Neural cell (in vitro differentiated cells): ENCODE measurements around the gene KLHL11. TPM values are rescaled to one million over a fixed set of nuclear protein-coding genes. Genes with fewer than 3 reads are reported as not detected.
"Not testable (repeated sequence)": the region's sequence is repeated elsewhere in the genome, so short reads cannot be mapped to it uniquely, and the experiment has no call there.

Source experiments
- H2AFZ ChIP-seq: fragments of 200-600, 300-800 bp; sonication (generic), shearing (Covaris generic); 2 replicates; pipeline ENCODE4 v1.6.0; 2014; ENCODE audit warnings: low read depth, mild to moderate bottlenecking, antibody characterized with exemption, low read length, moderate library complexity
- H3F3A ChIP-seq: fragments of 200-600 bp; shearing (Covaris generic); 2 replicates; pipeline ENCODE4 v1.6.1; 2016; ENCODE audit warnings: mild to moderate bottlenecking, moderate library complexity, mixed read lengths, antibody characterized with exemption, low read length; ENCODE audit not compliant: insufficient read depth, poor library complexity, severe bottlenecking
- H3K27ac ChIP-seq: fragments of 200-600, 300-800 bp; sonication (generic), shearing (Covaris generic); 2 replicates; pipeline ENCODE4 v1.5.1; 2014; ENCODE audit warnings: mild to moderate bottlenecking, low read length, moderate library complexity
- H3K27me3 ChIP-seq: fragments of 300-800, 200-600 bp; sonication (generic), shearing (Covaris generic); 2 replicates; pipeline ENCODE4 v1.6.0; 2014; ENCODE audit warnings: mild to moderate bottlenecking, low read depth, low read length, moderate library complexity; ENCODE audit not compliant: insufficient read depth
- H3K36me3 ChIP-seq: fragments of 300-800, 200-600 bp; sonication (generic), shearing (Covaris generic); 2 replicates; pipeline ENCODE4 v1.5.1; 2014; ENCODE audit warnings: mild to moderate bottlenecking, antibody characterized with exemption, low read length, moderate library complexity; ENCODE audit not compliant: insufficient read depth
- H3K4me2 ChIP-seq: fragments of 300-800, 200-600 bp; sonication (generic), shearing (Covaris generic); 2 replicates; pipeline ENCODE4 v1.6.0; 2014; ENCODE audit warnings: mild to moderate bottlenecking, low read length
- H3K4me3 ChIP-seq: fragments of 300-800, 200-600 bp; sonication (generic), shearing (Covaris generic); 2 replicates; pipeline ENCODE4 v1.5.1; 2014; ENCODE audit warnings: mild to moderate bottlenecking, low read length, moderate library complexity
- H3K79me2 ChIP-seq: fragments of 200-600 bp; shearing (Covaris generic); replicated peaks from 2 replicates; pipeline ENCODE4 v1.6.0; 2014; ENCODE audit warnings: mild to moderate bottlenecking, low read length, moderate library complexity; ENCODE audit not compliant: insufficient read depth
- H3K9ac ChIP-seq: fragments of 300-800, 200-600 bp; sonication (generic), shearing (Covaris generic); 2 replicates; pipeline ENCODE4 v1.6.1; 2016; ENCODE audit warnings: mild to moderate bottlenecking, low read length, mixed read lengths
- H3K9me2 ChIP-seq: fragments of 200-600 bp; shearing (Covaris generic); 2 replicates; pipeline ENCODE4 v1.6.1; 2016; ENCODE audit warnings: mild to moderate bottlenecking, low read length, mixed read lengths; ENCODE audit not compliant: insufficient read depth
- H3K9me3 ChIP-seq: fragments of 200-600, 300-800 bp; sonication (generic), shearing (Covaris generic); 2 replicates; pipeline ENCODE4 v1.6.1; 2016; ENCODE audit warnings: mild to moderate bottlenecking, mixed run types, low read length, moderate library complexity, mixed read lengths
- H4K20me1 ChIP-seq: fragments of 200-600 bp; shearing (Covaris generic); 2 replicates; pipeline ENCODE4 v1.6.1; 2016; ENCODE audit warnings: mild to moderate bottlenecking, mixed run types; ENCODE audit not compliant: insufficient read depth
- CTCF ChIP-seq: fragments of 450-650 bp; IDR thresholded peaks from 2 replicates; pipeline ENCODE4 v1.5.1; 2014; ENCODE audit warnings: antibody characterized with exemption, mild to moderate bottlenecking, moderate library complexity; ENCODE audit not compliant: poor library complexity, severe bottlenecking
- EP300 ChIP-seq: fragments of 450-650 bp; conservative IDR thresholded peaks from 2 replicates; pipeline ENCODE4 v1.6.1; 2014; ENCODE audit warnings: antibody characterized with exemption, mild to moderate bottlenecking, moderate library complexity; ENCODE audit not compliant: poor library complexity, severe bottlenecking
- EZH2 ChIP-seq: fragments of 200-600, 300-800 bp; shearing (Covaris generic), sonication (generic); IDR thresholded peaks from 2 replicates; pipeline ENCODE4 v1.6.1; 2014; ENCODE audit warnings: antibody characterized with exemption, low read length, borderline replicate concordance, mild to moderate bottlenecking; ENCODE audit not compliant: insufficient read depth, poor library complexity, severe bottlenecking
- MXI1 ChIP-seq: fragments of 450-650 bp; conservative IDR thresholded peaks from 2 replicates; pipeline ENCODE4 v1.6.1; 2014; ENCODE audit warnings: antibody characterized with exemption, mild to moderate bottlenecking; ENCODE audit not compliant: poor library complexity, severe bottlenecking
- POLR2AphosphoS5 ChIP-seq: IDR thresholded peaks from 2 replicates; pipeline ENCODE4 v1.6.1; 2012
- RAD21 ChIP-seq: fragments of 450-650 bp; conservative IDR thresholded peaks from 2 replicates; pipeline ENCODE4 v1.6.1; 2014; ENCODE audit warnings: antibody characterized with exemption, mild to moderate bottlenecking, moderate library complexity
- REST ChIP-seq: IDR thresholded peaks from 2 replicates; pipeline ENCODE4 v1.6.1; 2012; ENCODE audit warnings: borderline replicate concordance
- SMC3 ChIP-seq: fragments of 450-650 bp; conservative IDR thresholded peaks from 2 replicates; pipeline ENCODE4 v1.6.1; 2014; ENCODE audit warnings: antibody characterized with exemption, mild to moderate bottlenecking, moderate library complexity; ENCODE audit not compliant: poor library complexity
- TAF1 ChIP-seq: IDR thresholded peaks from 2 replicates; pipeline ENCODE4 v1.6.1; 2012; ENCODE audit warnings: low read depth
- polyA plus RNA-seq: library from polyadenylated mRNA; depleted of rRNA; stranded (reverse); fragments of >200 nt; gene quantifications from 2 replicates; pipeline ENCODE4 v1.2.3, GENCODE V29; 2014

Gene KLHL11
- polyA plus RNA-seq, 1 donor from 2014 or later: 30.3 TPM

GRCh38 chr17:41835800-41836549, 29.2 kb downstream of the KLHL11 start, which contains the start of gene NT5C3B:
NT5C3B (minus strand) TSS chr17:41836232; CDS start chr17:41836193, 39 bp downstream.
- TF ChIP-seq REST: peak; percentile 59
- TF ChIP-seq MXI1: peak; percentile 71
- TF ChIP-seq SMC3: no peak
- peak; percentile 58 for TF ChIP-seq TAF1
- TF ChIP-seq EZH2: no peak
- no peak for TF ChIP-seq EP300
- TF ChIP-seq POLR2AphosphoS5: peak; percentile 89
- no peak for TF ChIP-seq CTCF
- TF ChIP-seq RAD21: no peak
- H2AFZ ChIP-seq: peak within 1 kb of the TSS; percentile 79
- H3K4me3 ChIP-seq: peak within 1 kb of the TSS; percentile 95
- no peaks in the 10 kb centered on the region for H3K9me2 ChIP-seq
- H3K79me2 ChIP-seq: peaks cover 17% of the 10 kb centered on the region
- H3F3A ChIP-seq: no peaks in the 10 kb centered on the region
- H3K27me3 ChIP-seq: no peaks in the 10 kb centered on the region
- H3K9me3 ChIP-seq: no peaks in the 10 kb centered on the region
- H3K27ac ChIP-seq: peak within 1 kb of the TSS; percentile 24
- no peaks in the 10 kb centered on the region for H4K20me1 ChIP-seq
- peak within 1 kb of the TSS; percentile 82 for H3K4me2 ChIP-seq
- no peaks in the 10 kb centered on the region for H3K36me3 ChIP-seq
- H3K9ac ChIP-seq: peak within 1 kb of the TSS; percentile 90

- H2AFZ ChIP-seq: peak overlapping the region; percentile 79
- H4K20me1 ChIP-seq: no peaks in the 10 kb centered on the region
- H3K27me3 ChIP-seq: no peaks in the 10 kb centered on the region
- peaks cover 17% of the 10 kb centered on the region for H3K79me2 ChIP-seq
- H3K9me2 ChIP-seq: no peaks in the 10 kb centered on the region
- peak overlapping the region; percentile 82 for H3K4me2 ChIP-seq
- H3K9ac ChIP-seq: peak overlapping the region; percentile 90
- TF ChIP-seq REST: no peak
- TF ChIP-seq CTCF: no peak
- TF ChIP-seq MXI1: no peak
- TF ChIP-seq SMC3: no peak
- TF ChIP-seq POLR2AphosphoS5: no peak
- no peak for TF ChIP-seq TAF1
- TF ChIP-seq EP300: no peak
- no peak for TF ChIP-seq RAD21
- TF ChIP-seq EZH2: no peak
- H3F3A ChIP-seq: no peaks in the 10 kb centered on the region
- peak overlapping the region; percentile 24 for H3K27ac ChIP-seq
- no peaks in the 10 kb centered on the region for H3K36me3 ChIP-seq
- peak overlapping the region; percentile 95 for H3K4me3 ChIP-seq
- H3K9me3 ChIP-seq: no peaks in the 10 kb centered on the region
Measured at GRCh38 chr17:41835214-41835799, 29.9 kb downstream of the KLHL11 start.

GRCh38 chr17:41829961-41830360, 35.3 kb downstream of the KLHL11 start:
- H3K9me2 ChIP-seq, H3F3A ChIP-seq, H3K4me2 ChIP-seq, H3K79me2 ChIP-seq, H2AFZ ChIP-seq, H4K20me1 ChIP-seq, H3K27ac ChIP-seq, H3K9me3 ChIP-seq, H3K27me3 ChIP-seq, H3K36me3 ChIP-seq, H3K9ac ChIP-seq, H3K4me3 ChIP-seq: not testable (repeated sequence)
